Measurements from ENCODE around the gene THADA. TPM values are rescaled to one million over a fixed set of nuclear protein-coding genes. Genes with fewer than 3 reads are reported as not detected.
A peak's percentile ranks its signal among the peaks of the same experiment; 100 is the strongest.

THADA gene
- total RNA-seq, 1 donor from 2014 or later = 41.2 TPM

GRCh38 chr2:43328133-43328532 is 267.7 kb downstream of the THADA start:
- no peak for TF ChIP-seq CTCF (IDR thresholded peaks at IDR 0.05)
- no peaks in the 10 kb centered on the region for H3K9me3 ChIP-seq
- peaks cover 45% of the 10 kb centered on the region for H3K4me1 ChIP-seq
- H3K4me3 ChIP-seq = no peak overlapping the region
- intact Hi-C loops (cut with DNase I) = no loop called here
- DNase-seq (no peak), ATAC-seq (no peak)
- H3K27ac ChIP-seq = no peak overlapping the region
- H3K27me3 ChIP-seq (ENCODE audit: low read depth) = no peaks in the 10 kb centered on the region
- H3K36me3 ChIP-seq = no peaks in the 10 kb centered on the region

GRCh38 chr2:43327119-43327518 is 268.7 kb downstream of the THADA start:
- no peak overlapping the region for H3K4me3 ChIP-seq
- H3K27ac ChIP-seq = no peak overlapping the region
- no peak for DNase-seq
- intact Hi-C loops (cut with DNase I) = no loop called here
- H3K27me3 ChIP-seq (ENCODE audit: low read depth) = no peaks in the 10 kb centered on the region
- ATAC-seq = no peak
- no peaks in the 10 kb centered on the region for H3K9me3 ChIP-seq
- no peak for TF ChIP-seq CTCF (IDR thresholded peaks at IDR 0.05)
- H3K36me3 ChIP-seq = no peaks in the 10 kb centered on the region
- peaks cover 35% of the 10 kb centered on the region for H3K4me1 ChIP-seq

DNA sequence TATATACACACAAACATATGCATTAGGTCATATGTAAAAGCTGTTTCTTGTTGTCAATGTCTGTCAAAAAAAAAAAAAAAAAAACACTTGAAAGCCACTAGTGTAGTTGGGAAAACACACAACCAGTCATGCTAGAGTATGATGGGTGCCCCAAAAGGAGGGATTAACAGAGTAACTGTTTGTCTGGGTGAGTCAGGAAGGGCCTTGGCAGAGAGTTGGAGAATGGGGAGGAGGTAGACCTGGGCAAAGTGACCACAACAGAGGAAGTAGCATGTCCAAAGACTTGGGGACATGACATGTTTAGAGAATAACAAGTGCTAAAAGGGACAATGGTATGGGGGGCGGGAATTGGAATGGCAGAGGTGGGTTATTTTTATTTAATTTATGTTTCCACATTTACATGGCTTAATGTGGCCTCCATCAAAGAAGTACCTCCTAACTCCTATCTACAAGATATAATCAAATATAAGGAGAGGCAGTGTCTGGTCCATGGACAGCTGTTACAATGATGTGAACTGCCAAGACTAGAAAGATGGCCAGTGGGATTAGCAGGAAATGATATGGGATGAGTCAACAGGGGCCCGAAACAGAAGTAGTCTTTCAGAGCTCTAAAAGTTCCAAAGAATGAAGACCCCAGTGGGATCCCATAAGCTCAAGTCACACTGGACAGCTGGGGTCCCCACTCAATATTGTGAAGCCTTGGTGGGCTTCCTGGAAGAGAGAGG is 269.6 kb downstream of the THADA start:
- no peak for TF ChIP-seq CTCF (IDR thresholded peaks at IDR 0.05)
- no peaks in the 10 kb centered on the region for H3K27me3 ChIP-seq (ENCODE audit: low read depth)
- no peak for ATAC-seq
- H3K27ac ChIP-seq = no peak overlapping the region
- no peaks in the 10 kb centered on the region for H3K9me3 ChIP-seq
- H3K36me3 ChIP-seq = no peaks in the 10 kb centered on the region
- peaks cover 26% of the 10 kb centered on the region for H3K4me1 ChIP-seq
- no peak for DNase-seq
- intact Hi-C loops (cut with DNase I) = no loop called here
- no peak overlapping the region for H3K4me3 ChIP-seq

DNA sequence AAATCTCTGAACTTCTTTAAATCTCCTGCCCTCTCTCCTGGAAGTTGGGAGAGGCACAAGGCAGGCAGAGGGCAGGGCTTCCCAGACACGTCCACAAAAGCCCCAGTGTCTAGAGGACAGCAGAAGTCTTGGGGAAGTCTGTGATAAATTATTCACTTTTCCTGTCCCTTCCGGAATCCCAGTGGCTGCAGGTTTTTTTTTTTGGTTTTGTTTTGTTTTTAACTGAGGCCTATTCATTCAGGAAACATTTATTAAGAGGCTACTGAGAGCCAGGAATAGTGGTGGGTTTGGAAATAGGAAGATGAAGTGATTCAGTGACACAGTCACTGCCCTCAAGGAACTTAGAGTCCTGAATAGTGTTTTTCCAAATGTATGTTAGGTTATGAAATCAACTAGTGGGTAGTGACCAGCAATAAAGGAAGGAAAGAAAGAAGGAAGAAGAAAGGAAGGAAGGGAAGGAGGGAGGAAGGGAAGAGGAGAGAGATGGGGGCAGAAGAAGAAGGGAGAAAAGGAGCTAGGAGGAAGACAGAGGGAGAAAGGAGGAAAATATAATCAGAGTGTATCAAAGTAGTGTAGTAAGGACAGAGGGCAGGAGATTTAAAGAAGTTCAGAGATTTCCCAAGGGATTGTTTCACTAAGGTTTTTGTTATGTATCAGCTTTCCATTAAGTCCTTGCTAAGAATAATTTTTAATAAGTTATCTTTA is 270.6 kb downstream of the THADA start:
- peaks cover under 1% of the 10 kb centered on the region for H3K36me3 ChIP-seq
- no peak for TF ChIP-seq CTCF (IDR thresholded peaks at IDR 0.05)
- H3K4me3 ChIP-seq = no peak overlapping the region
- peak overlapping the region; percentile 70 for H3K27ac ChIP-seq
- intact Hi-C loops (cut with DNase I) = no loop called here
- no peaks in the 10 kb centered on the region for H3K27me3 ChIP-seq (ENCODE audit: low read depth)
- peaks cover 20% of the 10 kb centered on the region for H3K4me1 ChIP-seq
- ATAC-seq (peak in 1 of 2 donors; percentile 37), DNase-seq (no peak)
- no peaks in the 10 kb centered on the region for H3K9me3 ChIP-seq

DNA sequence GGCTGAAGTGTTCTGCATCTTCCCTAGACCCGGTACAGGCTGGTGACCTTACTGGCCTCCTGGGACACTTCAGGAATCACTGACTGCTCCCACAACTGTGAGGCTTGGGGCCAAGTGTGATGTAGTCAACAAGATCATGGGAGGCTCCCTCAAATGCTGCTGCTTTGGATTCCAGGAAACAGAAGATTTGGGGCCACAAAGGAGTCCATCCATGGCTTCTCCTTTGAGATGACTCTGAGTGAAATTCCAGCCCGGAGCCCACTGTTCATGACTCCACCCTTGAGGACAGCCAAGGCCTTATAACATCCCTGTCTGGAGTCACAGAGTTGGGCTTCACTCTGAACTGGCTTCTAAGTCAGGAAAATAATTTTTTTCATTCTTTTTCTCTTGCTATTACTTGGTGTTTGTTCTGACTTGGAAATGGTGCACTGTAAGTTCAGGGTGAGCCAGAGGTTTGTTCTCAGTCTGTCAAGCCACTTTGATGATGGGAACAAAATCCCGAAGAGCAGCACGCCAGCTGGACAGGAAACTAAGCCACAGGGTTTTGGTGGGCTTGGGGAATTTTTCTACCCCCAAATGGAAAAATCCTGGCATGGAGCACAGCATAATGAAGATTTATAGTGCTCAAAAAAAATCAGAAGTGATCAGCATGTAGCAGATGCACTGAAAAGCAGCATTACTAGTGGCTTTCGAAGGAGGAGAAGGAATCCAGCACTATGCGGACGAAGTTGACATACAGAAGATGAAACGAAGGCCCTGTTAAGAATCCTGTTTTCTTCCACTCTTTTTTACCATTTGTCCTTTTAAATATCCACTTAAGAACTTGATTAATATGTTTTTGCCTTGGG is 271.4 kb downstream of the THADA start:
- Histone ChIP-seq H3K27me3 (ENCODE audit: low read depth) (no peaks in the 10 kb centered on the region), H3K36me3 (peaks cover 9% of the 10 kb centered on the region), H3K4me3 (no peak overlapping the region), H3K9me3 (no peaks in the 10 kb centered on the region), H3K27ac (peak overlapping the region; percentile 70), H3K4me1 (peaks cover 20% of the 10 kb centered on the region)
- ATAC-seq (peak; percentile 51 to 66), DNase-seq (no peak)
- intact Hi-C loops (cut with DNase I) = no loop called here
- TF ChIP-seq CTCF (IDR thresholded peaks at IDR 0.05) = no peak
